Stimulated activated naive B cell treated with anti-CD40 and anti-IgM and Interleukin-4, amounts not matched to agents 10 μg/mL and 1 μg/mL and 100 μg/mL, for 72 hours (primary cell): ENCODE results near the gene RFC1.

Experiments used
- ATAC-seq, 2 donors: fragments of 150-1000 bp; cut with Tn5 transposase; replicated peaks; 2 replicates each; pipeline ENCODE4 v1.10.0; 2021; ENCODE audit warnings: moderate library complexity in 1 of 2
- DNase-seq: peaks from one replicate; pipeline ENCODE4 v3.0.0; 2021
- H3K27ac Mint-ChIP-seq: one replicate; pipeline ENCODE4 v1.8.0; 2022; ENCODE audit warnings: mild to moderate bottlenecking, mixed read lengths
- H3K27me3 Mint-ChIP-seq, 2 donors: one replicate each; pipeline ENCODE4 v1.8.0; 2022; ENCODE audit warnings: mixed read lengths in 2 of 2
- H3K36me3 Mint-ChIP-seq, 2 donors: one replicate each; pipeline ENCODE4 v1.8.0; 2022; ENCODE audit warnings: mixed read lengths in 2 of 2, mild to moderate bottlenecking in 1 of 2
- H3K4me1 Mint-ChIP-seq, 2 donors: one replicate each; pipeline ENCODE4 v1.8.0; 2022; ENCODE audit warnings: mixed read lengths in 2 of 2, mild to moderate bottlenecking in 1 of 2
- H3K4me3 Mint-ChIP-seq, 2 donors: one replicate each; pipeline ENCODE4 v1.8.0; 2022; ENCODE audit warnings: mild to moderate bottlenecking in 2 of 2, mixed read lengths in 2 of 2, moderate library complexity in 1 of 2
- H3K9me3 Mint-ChIP-seq, 2 donors: one replicate each; pipeline ENCODE4 v1.8.0; 2022; ENCODE audit warnings: mixed read lengths in 2 of 2, mild to moderate bottlenecking in 1 of 2

Gene RFC1

DNA sequence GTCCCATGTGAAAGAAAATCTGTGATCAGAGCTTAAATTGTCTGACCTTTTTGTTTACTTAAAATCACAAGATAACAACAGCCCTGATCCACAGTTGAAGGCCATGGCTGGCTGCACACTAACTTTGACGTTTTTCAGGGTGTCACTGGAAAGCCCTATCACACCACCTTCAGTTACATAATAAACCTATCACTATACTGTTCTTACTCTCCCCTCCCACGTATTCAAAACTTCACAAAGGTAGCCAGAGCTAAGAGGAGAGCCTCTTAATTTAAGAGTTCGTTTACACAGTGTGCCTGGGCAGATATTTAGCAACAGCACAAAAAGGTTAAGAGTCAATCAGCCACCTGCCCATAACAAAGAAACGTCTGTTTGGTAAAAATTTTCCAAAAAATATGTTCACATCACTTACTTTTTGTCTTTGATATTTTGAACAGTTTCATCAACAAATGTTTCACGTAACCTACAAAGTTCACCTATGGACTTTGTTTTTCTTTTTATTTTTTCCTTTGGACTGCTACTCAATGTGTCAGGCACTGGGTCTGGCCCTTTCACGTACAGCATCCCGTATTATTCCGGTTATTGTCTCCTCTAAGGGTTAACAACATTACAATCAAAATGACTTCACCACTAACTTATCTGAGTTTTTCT, 25.0 kb downstream of the RFC1 start:
- no peaks in the 10 kb centered on the region for H3K27me3 Mint-ChIP-seq
- H3K36me3 Mint-ChIP-seq, result peaks cover 21 to 41% of the 10 kb centered on the region in 2 donors
- no peak overlapping the region for H3K4me3 Mint-ChIP-seq
- ATAC-seq, result no peak
- no peak overlapping the region for H3K27ac Mint-ChIP-seq
- peaks cover 4 to 19% of the 10 kb centered on the region in 2 donors for H3K4me1 Mint-ChIP-seq
- DNase-seq, result no peak
- H3K9me3 Mint-ChIP-seq, result no peaks in the 10 kb centered on the region

DNA sequence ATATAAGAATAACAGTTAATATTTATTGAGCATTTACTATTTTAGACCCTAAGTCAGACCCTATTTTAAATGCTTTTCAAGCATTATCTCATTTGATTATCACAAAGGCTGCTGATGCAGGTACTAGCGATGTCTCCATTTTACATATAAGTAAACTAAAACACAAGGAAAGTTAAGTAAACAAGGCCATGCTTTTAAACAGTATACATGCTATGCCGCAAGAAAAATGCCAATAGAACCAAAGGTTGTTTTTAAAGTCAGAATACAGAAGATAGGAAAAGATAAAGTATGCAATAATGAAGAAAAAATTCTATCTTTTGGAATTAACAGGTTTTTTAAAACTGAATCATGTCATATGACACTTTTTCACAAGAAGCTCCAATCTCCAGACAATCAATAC, 26.2 kb downstream of the RFC1 start:
- ATAC-seq (no peak), DNase-seq (no peak)
- Mint-ChIP-seq H3K27me3 (no peaks in the 10 kb centered on the region), H3K4me3 (no peak overlapping the region), H3K36me3 (peaks cover 26 to 40% of the 10 kb centered on the region in 2 donors), H3K27ac (no peak overlapping the region), H3K4me1 (peaks cover 8 to 24% of the 10 kb centered on the region in 2 donors), H3K9me3 (no peaks in the 10 kb centered on the region)

DNA sequence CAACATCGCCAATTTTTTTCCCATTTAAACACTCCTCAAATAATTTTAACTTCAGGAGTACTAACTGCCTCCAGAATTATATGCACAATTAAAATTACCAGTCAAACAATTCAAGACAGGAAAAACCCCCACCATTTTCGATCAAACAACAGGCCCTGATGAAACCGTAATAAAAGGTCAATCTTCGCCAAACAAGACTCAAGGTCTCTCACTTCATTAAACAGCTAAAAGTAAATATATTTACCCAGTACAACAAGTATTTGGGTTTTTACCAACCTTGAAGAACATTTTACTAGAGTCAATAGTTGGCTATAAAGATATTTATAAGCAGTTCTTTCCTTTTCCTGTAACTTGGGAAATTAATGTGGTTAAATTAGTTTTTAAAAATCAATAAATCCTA, 28.3 kb downstream of the RFC1 start:
- peaks cover 16 to 29% of the 10 kb centered on the region in 2 donors for H3K36me3 Mint-ChIP-seq
- DNase-seq, result no peak
- peaks cover 8 to 18% of the 10 kb centered on the region in 2 donors for H3K4me1 Mint-ChIP-seq
- no peak overlapping the region for H3K27ac Mint-ChIP-seq
- ATAC-seq, result no peak
- no peaks in the 10 kb centered on the region for H3K27me3 Mint-ChIP-seq
- H3K4me3 Mint-ChIP-seq, result no peak overlapping the region
- no peaks in the 10 kb centered on the region for H3K9me3 Mint-ChIP-seq

DNA sequence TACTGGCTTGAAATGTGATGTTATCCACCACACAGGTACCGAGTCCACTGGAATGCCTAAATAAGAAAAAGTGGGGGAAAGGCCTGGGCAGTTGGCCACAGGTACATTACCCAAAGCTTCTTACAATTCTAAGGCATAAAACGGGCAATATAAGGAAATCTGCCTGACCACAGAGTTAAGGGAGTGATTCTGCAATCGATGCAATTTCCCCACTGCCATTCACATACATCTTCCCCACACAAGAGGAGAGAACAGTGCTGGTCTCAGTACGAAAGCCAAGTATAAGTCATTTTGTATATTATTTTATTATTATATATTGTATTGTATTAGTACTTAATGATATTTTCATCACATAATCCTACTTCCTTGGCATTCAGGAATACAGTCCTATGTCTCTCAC, 30.6 kb downstream of the RFC1 start:
- Mint-ChIP-seq H3K4me3 (no peak overlapping the region), H3K36me3 (peaks cover 17 to 29% of the 10 kb centered on the region in 2 donors), H3K27me3 (no peaks in the 10 kb centered on the region), H3K4me1 (peaks cover 11 to 14% of the 10 kb centered on the region in 2 donors), H3K9me3 (no peaks in the 10 kb centered on the region), H3K27ac (no peak overlapping the region)
- DNase-seq (no peak), ATAC-seq (no peak)

DNA sequence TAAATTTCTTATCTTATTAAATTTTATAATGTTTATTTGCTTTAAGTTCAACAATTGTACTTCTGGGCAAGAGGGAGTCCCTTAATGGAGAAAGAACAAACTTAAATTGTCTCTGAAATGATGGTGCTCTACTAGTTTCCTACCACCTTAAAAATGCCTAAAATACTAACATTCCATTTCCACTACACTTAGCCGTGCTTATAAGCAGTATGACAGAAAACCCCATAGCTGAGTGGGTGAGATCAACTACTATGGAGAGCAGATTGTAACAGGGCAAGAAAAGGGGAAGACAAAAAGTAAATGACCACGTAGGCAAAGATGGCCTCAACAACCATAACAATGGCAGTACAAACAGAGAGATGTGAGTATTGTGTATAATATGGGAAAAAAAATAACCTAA, 35.0 kb downstream of the RFC1 start:
- DNase-seq, result no peak
- H3K27me3 Mint-ChIP-seq, result no peaks in the 10 kb centered on the region
- ATAC-seq, result no peak
- H3K27ac Mint-ChIP-seq, result no peak overlapping the region
- no peak overlapping the region for H3K4me3 Mint-ChIP-seq
- H3K9me3 Mint-ChIP-seq, result no peaks in the 10 kb centered on the region
- H3K36me3 Mint-ChIP-seq, result peaks cover 22 to 37% of the 10 kb centered on the region in 2 donors
- H3K4me1 Mint-ChIP-seq, result peaks cover 14 to 19% of the 10 kb centered on the region in 2 donors

DNA sequence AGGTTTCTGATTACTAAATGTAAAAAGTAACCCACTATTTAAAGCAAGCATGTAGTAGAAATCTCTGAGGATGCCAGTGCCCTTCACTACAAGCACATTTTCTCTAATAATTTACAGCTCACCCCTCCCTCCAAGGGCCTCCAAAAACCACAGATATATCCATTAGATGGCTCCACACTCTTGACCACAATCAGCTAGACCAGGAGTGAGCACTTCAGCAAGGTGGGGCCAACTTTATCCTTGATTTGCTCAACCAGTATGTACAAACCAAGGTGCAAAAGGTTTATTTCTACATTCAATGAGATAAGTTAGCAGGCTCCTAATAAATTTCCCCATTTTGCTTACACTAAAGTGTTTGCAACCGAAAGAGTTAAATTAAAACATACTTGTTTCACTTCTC, 35.8 kb downstream of the RFC1 start:
- Mint-ChIP-seq H3K36me3 (peaks cover 21 to 41% of the 10 kb centered on the region in 2 donors), H3K4me1 (peaks cover 10 to 14% of the 10 kb centered on the region in 2 donors), H3K9me3 (no peaks in the 10 kb centered on the region), H3K27me3 (no peaks in the 10 kb centered on the region), H3K4me3 (no peak overlapping the region), H3K27ac (no peak overlapping the region)
- no peak for DNase-seq
- ATAC-seq, result no peak

DNA sequence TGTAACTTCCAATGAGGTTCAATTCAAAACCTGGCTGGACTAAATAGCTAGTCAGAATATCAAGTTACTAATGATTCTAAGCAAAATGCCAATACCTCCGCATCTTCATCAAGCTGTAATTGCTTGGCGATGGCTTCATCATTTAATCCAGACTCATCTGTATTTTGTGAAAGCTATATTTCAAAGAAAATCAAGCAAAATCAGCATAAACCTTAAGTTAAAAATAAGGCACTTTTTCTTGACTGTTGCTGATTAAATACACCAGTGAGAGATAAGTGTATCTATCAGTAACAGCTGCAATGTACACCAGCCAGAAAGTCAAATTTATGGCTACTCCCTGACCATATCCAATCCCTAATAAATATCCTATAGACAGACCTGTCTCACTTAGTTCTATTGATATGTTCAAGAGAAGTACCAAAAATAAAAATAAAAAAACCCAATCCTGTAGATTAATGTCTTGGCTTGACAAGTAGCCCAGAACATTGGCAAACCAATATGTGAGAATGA, 39.6 kb downstream of the RFC1 start:
- Mint-ChIP-seq H3K9me3 (no peaks in the 10 kb centered on the region), H3K27me3 (no peaks in the 10 kb centered on the region), H3K27ac (no peak overlapping the region), H3K4me3 (no peak overlapping the region), H3K36me3 (peaks cover 18 to 36% of the 10 kb centered on the region in 2 donors), H3K4me1 (peaks cover 7 to 14% of the 10 kb centered on the region in 2 donors)
- ATAC-seq, result no peak
- no peak for DNase-seq

DNA sequence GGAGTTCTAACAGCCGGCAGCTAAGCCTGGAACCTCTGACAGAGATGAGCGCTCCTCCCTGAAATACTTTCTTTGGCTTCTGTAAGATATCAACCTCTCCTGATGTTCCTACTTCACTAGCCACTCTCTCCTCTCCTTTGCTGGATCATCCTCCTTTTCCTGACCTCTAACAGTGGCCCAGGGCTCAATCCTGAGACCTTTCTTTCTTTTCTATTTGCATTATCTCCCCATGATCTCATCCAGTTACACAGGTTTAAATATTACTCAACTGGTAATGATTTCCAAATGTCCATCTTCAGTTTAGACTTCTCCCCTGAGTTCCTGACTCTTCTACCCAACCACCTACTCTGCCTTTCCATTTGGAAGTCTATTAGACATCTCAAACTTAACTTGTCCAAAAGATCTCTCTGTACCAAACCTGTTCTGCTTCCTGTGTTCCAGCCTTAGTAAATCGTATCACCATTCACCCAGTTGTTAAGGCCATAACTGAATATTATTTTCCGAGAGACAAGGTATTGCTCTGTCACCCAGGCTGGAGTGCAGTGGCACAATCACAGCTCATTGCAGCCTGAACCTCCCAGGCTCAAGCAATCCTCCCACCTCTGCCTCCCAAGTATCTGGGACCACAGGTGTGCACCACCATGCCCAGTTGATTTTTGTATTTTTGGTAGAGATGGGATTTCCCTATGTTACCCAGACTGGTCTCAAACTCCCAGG, 41.1 kb downstream of the RFC1 start:
- DNase-seq, result no peak
- H3K9me3 Mint-ChIP-seq, result no peaks in the 10 kb centered on the region
- H3K27me3 Mint-ChIP-seq, result no peaks in the 10 kb centered on the region
- peaks cover 2 to 9% of the 10 kb centered on the region in 2 donors for H3K4me1 Mint-ChIP-seq
- H3K36me3 Mint-ChIP-seq, result peaks cover 21 to 33% of the 10 kb centered on the region in 2 donors
- no peak for ATAC-seq
- no peak overlapping the region for H3K27ac Mint-ChIP-seq
- no peak overlapping the region for H3K4me3 Mint-ChIP-seq

DNA sequence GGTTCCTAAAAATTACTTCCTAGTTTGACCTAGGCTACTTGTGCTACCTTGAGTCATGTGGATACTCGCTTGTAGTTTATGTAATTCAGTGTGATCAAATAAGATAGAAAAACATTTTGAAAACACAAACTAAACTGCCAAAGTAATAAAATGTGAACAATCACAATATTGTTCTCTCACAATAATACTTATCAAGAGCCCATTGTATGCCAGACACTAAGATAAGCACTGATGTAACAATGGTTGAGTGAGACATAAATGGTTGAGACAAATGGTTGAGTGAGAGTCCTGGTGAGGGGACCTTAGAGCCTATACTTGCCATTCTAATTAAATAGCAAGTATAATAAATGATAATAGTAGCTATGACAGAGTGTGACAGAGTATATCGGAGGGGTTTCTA, 41.7 kb downstream of the RFC1 start:
- Mint-ChIP-seq H3K36me3 (peaks cover 21 to 33% of the 10 kb centered on the region in 2 donors), H3K27ac (no peak overlapping the region)
- no peak for ATAC-seq

DNA sequence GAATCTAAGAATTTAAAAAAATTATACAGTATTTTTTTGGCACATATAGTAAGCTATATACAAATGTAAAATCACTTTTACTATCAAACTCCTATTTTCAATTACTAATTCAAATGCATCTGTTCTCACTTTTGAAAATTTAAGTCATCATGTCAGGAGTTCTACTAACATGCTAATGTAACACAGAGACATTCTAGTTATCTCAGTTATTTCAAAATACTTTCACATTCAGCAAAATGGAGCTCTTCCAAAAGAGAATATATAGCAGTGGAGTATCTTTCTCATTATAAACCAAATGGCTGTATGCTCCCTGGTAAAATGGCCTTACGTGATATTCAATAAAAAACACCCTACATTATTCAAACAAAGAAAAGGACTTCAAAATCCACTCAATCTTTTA, 42.3 kb downstream of the RFC1 start:
- Mint-ChIP-seq H3K27me3 (no peaks in the 10 kb centered on the region), H3K9me3 (no peaks in the 10 kb centered on the region), H3K27ac (no peak overlapping the region), H3K4me3 (no peak overlapping the region), H3K36me3 (peaks cover 21 to 33% of the 10 kb centered on the region in 2 donors), H3K4me1 (peaks cover 2 to 9% of the 10 kb centered on the region in 2 donors)
- no peak for DNase-seq
- ATAC-seq, result no peak

More for the DNA sequence above, 41.7 kb downstream of the RFC1 start:
- H3K9me3 Mint-ChIP-seq, result no peaks in the 10 kb centered on the region
- peaks cover 2 to 9% of the 10 kb centered on the region in 2 donors for H3K4me1 Mint-ChIP-seq
- H3K4me3 Mint-ChIP-seq, result no peak overlapping the region
- H3K27me3 Mint-ChIP-seq, result no peaks in the 10 kb centered on the region
- DNase-seq, result no peak

DNA sequence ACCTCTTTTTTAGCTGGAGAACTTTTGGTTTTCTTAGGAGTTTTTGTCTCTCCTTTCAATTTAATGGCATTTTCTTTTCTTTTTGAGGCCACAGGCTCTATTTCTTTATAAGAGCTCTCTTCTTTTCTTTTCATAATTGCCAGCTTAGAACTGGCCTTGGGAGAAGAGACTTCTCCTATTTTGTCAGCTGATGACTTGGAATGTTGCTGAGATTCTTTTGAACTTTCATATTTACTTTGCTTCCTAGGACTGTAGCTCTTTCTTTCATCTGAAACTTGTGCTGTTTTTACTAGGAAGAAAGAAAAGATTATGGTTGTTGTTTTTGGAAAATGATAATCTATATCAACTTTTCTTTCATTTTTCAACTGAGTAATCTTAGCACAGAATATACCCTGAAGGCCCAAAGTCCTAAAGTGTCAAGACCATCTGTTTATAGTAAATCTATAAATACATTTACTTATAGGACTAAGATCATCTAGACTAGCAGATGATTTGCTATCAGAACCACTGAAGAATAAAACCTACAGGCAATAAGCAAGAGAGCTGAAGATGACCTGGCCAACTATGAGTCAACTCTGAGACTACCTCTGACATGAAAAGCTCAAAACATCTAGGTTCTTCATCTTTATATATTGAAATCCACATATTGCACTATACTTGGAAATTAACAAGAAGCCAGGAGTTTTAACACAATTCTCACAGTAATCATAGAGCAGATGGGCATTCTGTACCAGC, 45.6 kb downstream of the RFC1 start:
- no peak overlapping the region for H3K4me3 Mint-ChIP-seq
- DNase-seq, result no peak
- no peak for ATAC-seq
- no peaks in the 10 kb centered on the region for H3K9me3 Mint-ChIP-seq
- H3K36me3 Mint-ChIP-seq, result peaks cover 8 to 12% of the 10 kb centered on the region in 2 donors
- no peaks in the 10 kb centered on the region for H3K27me3 Mint-ChIP-seq
- H3K27ac Mint-ChIP-seq, result no peak overlapping the region
- H3K4me1 Mint-ChIP-seq, result no peaks in the 10 kb centered on the region

DNA sequence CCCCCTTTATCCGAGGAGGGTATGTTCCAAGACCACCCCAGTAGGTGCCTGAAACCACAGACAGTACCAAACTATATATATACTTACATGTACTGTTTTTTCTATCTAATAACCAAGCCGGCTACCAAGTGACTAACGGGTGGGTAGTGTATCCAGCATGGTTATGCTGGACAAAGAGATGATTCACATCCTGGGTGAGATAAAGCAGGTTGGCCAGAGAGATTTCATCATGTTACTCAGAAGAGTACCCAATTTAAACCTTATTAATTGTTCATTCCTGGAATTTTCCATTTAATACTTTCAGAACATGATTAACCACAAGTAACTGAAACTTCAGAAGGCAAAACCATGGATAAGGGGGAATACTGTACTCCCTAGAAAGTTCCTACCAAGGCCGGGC, 46.5 kb downstream of the RFC1 start:
- no peak overlapping the region for H3K4me3 Mint-ChIP-seq
- H3K27me3 Mint-ChIP-seq, result no peaks in the 10 kb centered on the region
- H3K9me3 Mint-ChIP-seq, result no peaks in the 10 kb centered on the region
- H3K4me1 Mint-ChIP-seq, result no peaks in the 10 kb centered on the region
- H3K36me3 Mint-ChIP-seq, result peaks cover 4 to 6% of the 10 kb centered on the region in 2 donors
- DNase-seq (no peak), ATAC-seq (no peak)
- no peak overlapping the region for H3K27ac Mint-ChIP-seq

DNA sequence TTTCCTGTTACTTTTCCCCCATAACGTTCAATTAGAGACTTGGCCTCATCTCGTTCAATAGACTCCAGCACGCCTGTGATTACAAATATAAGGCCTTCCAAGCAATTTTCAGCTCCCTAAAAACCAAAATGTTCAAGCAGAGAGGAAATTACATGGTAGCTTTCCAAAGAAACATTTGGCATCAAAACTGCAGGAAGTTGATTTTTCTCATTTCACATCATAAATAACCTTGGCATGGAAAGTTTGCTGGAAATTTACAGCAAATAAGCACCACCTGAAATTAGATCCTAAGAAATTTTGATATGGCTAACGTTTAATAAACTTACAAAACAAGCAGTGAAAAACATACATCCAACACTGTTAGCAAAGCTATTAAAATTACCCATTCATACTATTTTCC, 53.3 kb downstream of the RFC1 start:
- no peak overlapping the region for H3K4me3 Mint-ChIP-seq
- no peaks in the 10 kb centered on the region for H3K27me3 Mint-ChIP-seq
- H3K4me1 Mint-ChIP-seq, result peaks cover 0 to 3% of the 10 kb centered on the region in 2 donors
- no peak overlapping the region for H3K27ac Mint-ChIP-seq
- no peaks in the 10 kb centered on the region for H3K9me3 Mint-ChIP-seq
- ATAC-seq, result no peak
- peaks cover 24 to 38% of the 10 kb centered on the region in 2 donors for H3K36me3 Mint-ChIP-seq
- no peak for DNase-seq

DNA sequence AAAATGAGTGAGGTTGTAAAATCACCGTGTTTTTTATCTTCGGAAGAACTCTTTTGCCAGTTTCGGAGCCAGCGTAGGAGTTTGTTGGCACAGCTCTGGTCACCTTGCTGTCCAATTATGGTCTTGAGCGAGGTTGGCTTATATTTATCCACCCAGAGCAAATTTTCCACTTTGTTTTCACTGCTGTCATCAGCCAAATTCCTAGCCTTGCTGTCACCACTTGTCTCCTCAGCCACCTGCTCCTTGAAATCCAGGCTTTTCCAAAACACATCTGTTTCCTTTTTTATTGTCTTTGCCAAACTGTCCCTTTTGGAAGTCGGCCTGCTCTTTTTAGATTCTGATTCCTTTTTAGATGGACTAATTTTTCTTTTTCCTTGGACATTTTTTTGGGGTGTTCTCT, 57.6 kb downstream of the RFC1 start:
- H3K27ac Mint-ChIP-seq, result no peak overlapping the region
- peaks cover 0 to 3% of the 10 kb centered on the region in 2 donors for H3K4me1 Mint-ChIP-seq
- no peaks in the 10 kb centered on the region for H3K27me3 Mint-ChIP-seq
- no peak overlapping the region for H3K4me3 Mint-ChIP-seq
- peaks cover 37 to 53% of the 10 kb centered on the region in 2 donors for H3K36me3 Mint-ChIP-seq
- H3K9me3 Mint-ChIP-seq, result no peaks in the 10 kb centered on the region
- ATAC-seq (no peak), DNase-seq (no peak)
